ENCODE results near the gene APP.
"Not testable (repeated sequence)": the region's sequence is repeated elsewhere in the genome, so short reads cannot be mapped to it uniquely, and the experiment has no call there.

APP gene

GRCh38 chr21:26159869-26160268 is 10.7 kb downstream of the APP start:
- no peak for DNase-seq

GRCh38 chr21:26157801-26158200 is 12.8 kb downstream of the APP start:
- DNase-seq = no peak

- no peak for DNase-seq
These were observed 15.8 kb downstream of the APP start for GRCh38 chr21:26154753-26155152.

- DNase-seq = no peak
These were observed 16.8 kb downstream of the APP start for GRCh38 chr21:26153758-26154157.

- no peak for DNase-seq
These were observed 21.7 kb downstream of the APP start for GRCh38 chr21:26148840-26149354.

GRCh38 chr21:26148071-26148839 is 22.3 kb downstream of the APP start:
- DNase-seq = no peak

- no peak for DNase-seq
These were observed 23.0 kb downstream of the APP start for GRCh38 chr21:26147535-26147934.

GRCh38 chr21:26146681-26147080 is 23.9 kb downstream of the APP start:
- no peak for DNase-seq

- no peak for DNase-seq
These were observed 26.5 kb downstream of the APP start for GRCh38 chr21:26144031-26144430.

GRCh38 chr21:26142363-26142762 is 28.2 kb downstream of the APP start:
- no peak for DNase-seq

- no peak for DNase-seq
These were observed 29.6 kb downstream of the APP start for GRCh38 chr21:26140926-26141325.

- no peak for DNase-seq
These were observed 30.4 kb downstream of the APP start for GRCh38 chr21:26140164-26140579.

- DNase-seq = no peak
These were observed 31.8 kb downstream of the APP start for GRCh38 chr21:26138615-26139257.

GRCh38 chr21:26137379-26138060 is 33.0 kb downstream of the APP start:
- no peak for DNase-seq

- no peak for DNase-seq
These were observed 33.9 kb downstream of the APP start for GRCh38 chr21:26136671-26137070.

GRCh38 chr21:26135520-26135919 is 35.0 kb downstream of the APP start:
- no peak for DNase-seq

- DNase-seq = no peak
These were observed 39.0 kb downstream of the APP start for GRCh38 chr21:26131554-26131953.

- not testable (repeated sequence) for DNase-seq
These were observed 39.5 kb downstream of the APP start for GRCh38 chr21:26131053-26131452.

- DNase-seq = no peak
These were observed 40.2 kb downstream of the APP start for GRCh38 chr21:26130249-26130881.

GRCh38 chr21:26127918-26128317 is 42.7 kb downstream of the APP start:
- DNase-seq = no peak

GRCh38 chr21:26127073-26127814 is 43.3 kb downstream of the APP start:
- no peak for DNase-seq

- DNase-seq = no peak
These were observed 44.4 kb downstream of the APP start for GRCh38 chr21:26126168-26126553.

Data from activated CD4-positive, alpha-beta T cell treated with anti-CD3 and anti-CD28 coated beads for 1 hour (primary cell).